Measurements from ENCODE around the gene KLHL30. TPM values are rescaled to one million over a fixed set of nuclear protein-coding genes. Genes with fewer than 3 reads are reported as not detected.

The KLHL30 gene
- total RNA-seq, 4 donors from 2014 or later, result 0.20 to 0.67 (median 0.38) TPM

DNA sequence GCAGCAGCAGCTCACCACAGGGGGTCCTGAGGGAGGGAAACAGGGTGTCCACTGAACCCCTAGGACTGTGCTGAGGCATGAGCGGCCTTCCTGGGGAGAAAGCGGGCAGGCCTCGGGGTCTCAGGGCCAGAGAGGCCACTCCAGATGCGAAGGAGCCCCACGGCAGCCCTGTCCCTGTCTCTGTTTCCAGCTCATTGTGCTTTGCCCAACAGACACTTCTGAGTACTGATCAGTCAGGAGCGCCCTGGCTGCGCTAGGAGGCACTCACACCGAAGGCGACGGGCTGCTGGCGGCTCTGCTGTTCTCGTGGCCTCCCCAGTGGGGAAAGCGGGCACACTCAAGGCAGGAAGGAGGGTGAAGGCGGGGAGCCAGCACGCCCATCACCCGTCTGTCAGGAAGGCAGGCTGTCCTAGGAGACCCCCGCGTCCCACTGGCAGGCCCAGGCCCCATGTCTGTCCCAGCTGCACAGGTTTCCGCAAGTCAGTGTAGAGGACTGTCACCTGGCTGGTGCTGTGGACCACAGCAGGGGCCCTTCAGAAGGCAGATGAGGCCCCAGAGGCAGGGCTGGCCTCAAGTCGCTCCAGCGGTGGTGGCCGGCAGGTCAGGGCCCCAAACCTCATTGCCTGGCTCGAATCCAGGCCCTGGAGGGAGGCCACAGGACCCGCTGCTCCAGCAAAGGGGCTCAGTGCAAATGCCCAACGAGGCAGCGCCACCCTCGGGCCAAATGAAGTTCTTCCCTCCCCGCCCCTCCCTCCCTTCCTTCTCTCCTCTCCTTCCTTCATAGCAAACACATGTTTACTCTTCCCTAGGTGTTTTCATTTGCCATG, 31.6 kb upstream of the KLHL30 start:
- DNase-seq, result no peak
- H3K9me3 ChIP-seq, result no peaks in the 10 kb centered on the region
- H3K4me1 ChIP-seq, result peaks cover 0 to 10% of the 10 kb centered on the region in 2 donors
- H3K27me3 ChIP-seq, result no peaks in the 10 kb centered on the region
- H3K36me3 ChIP-seq, result no peaks in the 10 kb centered on the region
- no peak overlapping the region for H3K27ac ChIP-seq
- no peak for TF ChIP-seq POLR2A (IDR thresholded peaks at IDR 0.05)
- TF ChIP-seq, protein P1, sequence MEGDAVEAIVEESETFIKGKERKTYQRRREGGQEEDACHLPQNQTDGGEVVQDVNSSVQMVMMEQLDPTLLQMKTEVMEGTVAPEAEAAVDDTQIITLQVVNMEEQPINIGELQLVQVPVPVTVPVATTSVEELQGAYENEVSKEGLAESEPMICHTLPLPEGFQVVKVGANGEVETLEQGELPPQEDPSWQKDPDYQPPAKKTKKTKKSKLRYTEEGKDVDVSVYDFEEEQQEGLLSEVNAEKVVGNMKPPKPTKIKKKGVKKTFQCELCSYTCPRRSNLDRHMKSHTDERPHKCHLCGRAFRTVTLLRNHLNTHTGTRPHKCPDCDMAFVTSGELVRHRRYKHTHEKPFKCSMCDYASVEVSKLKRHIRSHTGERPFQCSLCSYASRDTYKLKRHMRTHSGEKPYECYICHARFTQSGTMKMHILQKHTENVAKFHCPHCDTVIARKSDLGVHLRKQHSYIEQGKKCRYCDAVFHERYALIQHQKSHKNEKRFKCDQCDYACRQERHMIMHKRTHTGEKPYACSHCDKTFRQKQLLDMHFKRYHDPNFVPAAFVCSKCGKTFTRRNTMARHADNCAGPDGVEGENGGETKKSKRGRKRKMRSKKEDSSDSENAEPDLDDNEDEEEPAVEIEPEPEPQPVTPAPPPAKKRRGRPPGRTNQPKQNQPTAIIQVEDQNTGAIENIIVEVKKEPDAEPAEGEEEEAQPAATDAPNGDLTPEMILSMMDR (IDR thresholded peaks at IDR 0.05), result peak in 1 of 6 experiments; percentile 8
- H3K4me3 ChIP-seq (replicated peaks in 1 of 3), result no peak overlapping the region
- WGBS, 2 donors, result 70 to 84% methylated on average over 13 to 25 of the region's 28 CpGs
- intact Hi-C loops (cut with DNase I), result no loop called here

DNA sequence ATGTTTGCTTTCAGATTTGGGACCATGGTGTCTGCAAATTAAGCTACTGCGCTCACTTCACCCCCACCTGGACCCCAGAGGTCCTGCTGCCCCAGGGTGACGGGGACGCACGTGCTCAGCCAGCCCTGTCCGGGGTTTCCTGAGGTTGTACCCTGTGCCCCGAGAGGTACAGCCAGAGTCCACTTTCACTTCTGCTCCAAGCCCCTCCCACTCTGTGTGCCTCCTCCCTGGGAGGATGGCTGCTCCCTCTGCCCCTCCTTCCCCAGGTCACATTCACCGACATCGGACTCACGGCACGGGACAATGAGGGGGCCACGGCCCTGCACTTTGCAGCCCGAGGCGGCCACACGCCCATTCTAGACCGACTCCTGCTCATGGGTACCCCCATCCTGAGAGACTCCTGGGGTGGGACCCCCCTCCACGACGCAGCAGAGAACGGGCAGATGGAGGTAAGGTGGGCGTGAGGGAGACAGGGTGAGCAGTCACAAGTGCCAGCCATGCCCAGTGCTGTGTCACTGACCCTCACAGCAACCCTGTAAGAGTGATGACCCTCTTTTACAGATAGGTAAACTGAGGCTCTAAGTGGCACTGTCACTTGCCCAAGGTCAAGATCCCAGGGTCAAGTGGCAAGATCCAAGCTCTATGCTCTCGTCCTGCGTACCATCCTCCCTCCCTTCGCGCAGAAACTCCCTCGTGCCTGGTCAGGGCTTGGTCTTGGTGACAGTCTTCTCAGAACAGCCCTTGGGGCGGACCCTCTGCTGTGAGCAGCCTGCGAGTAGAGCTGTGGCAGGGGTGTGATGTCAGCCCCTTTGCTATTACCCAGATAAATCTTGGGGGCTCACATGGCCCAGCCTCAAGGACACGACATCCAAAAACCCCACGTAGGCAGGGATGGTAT, 30.7 kb upstream of the KLHL30 start:
- TF ChIP-seq POLR2A (IDR thresholded peaks at IDR 0.05), result no peak
- TF ChIP-seq, protein P1 (IDR thresholded peaks at IDR 0.05), result no peak
- Histone ChIP-seq H3K4me1 (peaks cover 0 to 8% of the 10 kb centered on the region in 2 donors), H3K9me3 (no peaks in the 10 kb centered on the region), H3K27me3 (no peaks in the 10 kb centered on the region), H3K36me3 (no peaks in the 10 kb centered on the region), H3K4me3 (replicated peaks in 1 of 3) (no peak overlapping the region), H3K27ac (no peak overlapping the region)
- intact Hi-C loops (cut with DNase I), result no loop called here
- DNase-seq, result peak in 1 of 2 donors; percentile 0
- WGBS, 2 donors, result 85 to 93% methylated on average over 28 of the region's 28 CpGs

DNA sequence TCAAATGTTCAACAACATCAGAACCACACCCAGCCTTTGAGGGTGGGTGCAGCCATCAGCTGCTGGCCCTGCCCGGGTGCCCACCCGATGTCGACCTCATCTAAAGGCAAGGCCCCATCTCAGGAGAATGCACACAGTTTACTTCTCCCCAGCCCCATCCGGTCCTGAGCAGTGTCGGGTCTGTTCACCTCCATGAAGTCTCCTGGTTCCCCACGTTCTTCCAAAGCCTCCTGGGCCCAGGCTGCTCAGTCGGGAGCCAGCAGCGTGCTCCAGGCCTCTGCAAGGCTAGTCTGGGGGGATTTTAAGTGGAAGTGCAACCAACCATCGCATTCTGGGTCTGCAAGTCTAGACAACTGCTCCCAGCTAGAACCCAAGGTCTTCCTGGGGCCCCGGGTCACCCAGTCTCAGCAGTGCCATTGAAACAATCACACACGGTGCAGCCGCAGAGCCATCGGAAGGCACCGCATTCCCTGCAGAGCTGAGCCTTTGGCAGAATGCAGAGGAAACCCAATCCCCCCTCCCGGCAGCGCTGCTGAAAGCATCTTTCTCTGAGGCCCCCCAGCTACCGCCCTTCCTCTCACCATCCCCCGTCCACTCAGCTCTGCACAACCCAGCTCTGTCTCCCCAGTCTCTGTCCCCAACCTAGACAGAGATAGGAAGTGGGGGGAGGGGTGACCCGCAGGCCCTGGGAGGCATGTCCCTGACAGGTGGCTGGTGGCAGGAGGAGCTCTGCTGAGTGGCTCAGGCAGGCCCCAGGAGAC, 29.9 kb upstream of the KLHL30 start:
- DNase-seq, result peak; percentile 64 to 72
- intact Hi-C loops (cut with DNase I), result no loop called here

DNA sequence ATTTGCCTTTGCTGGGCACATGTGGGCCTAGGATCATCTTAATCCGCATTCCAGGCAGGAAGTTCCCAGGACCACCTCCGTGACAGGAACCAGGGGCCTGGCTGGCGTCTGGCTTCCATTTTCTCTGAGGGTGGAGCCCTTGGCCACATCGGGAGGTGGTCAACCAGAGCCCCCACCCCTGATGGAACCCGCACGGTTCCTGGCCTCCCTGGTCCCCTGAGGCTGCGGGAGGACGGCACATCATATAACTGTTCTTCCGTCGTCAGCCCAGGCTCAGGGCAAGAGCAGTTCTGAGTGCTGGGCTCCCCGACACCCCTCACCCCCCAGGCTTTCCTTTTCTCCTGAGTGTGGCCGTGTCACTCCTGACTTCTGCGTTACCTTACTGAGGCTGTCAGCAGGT, 24.9 kb upstream of the KLHL30 start:
- no peak overlapping the region for H3K4me3 ChIP-seq (replicated peaks in 1 of 3)
- no peaks in the 10 kb centered on the region for H3K27me3 ChIP-seq
- no peaks in the 10 kb centered on the region for H3K36me3 ChIP-seq
- TF ChIP-seq POLR2A (IDR thresholded peaks at IDR 0.05), result no peak
- TF ChIP-seq, protein P1 (IDR thresholded peaks at IDR 0.05), result no peak
- intact Hi-C loops (cut with DNase I), result no loop called here
- no peak overlapping the region for H3K27ac ChIP-seq
- peaks cover 0 to 8% of the 10 kb centered on the region in 2 donors for H3K4me1 ChIP-seq
- 87 to 92% methylated on average over 12 of the region's 13 CpGs for WGBS, 2 donors
- DNase-seq, result no peak
- H3K9me3 ChIP-seq, result no peaks in the 10 kb centered on the region

More for the DNA sequence above, 29.9 kb upstream of the KLHL30 start:
- no peaks in the 10 kb centered on the region for H3K27me3 ChIP-seq
- H3K36me3 ChIP-seq, result no peaks in the 10 kb centered on the region
- no peaks in the 10 kb centered on the region for H3K9me3 ChIP-seq
- 54 to 63% methylated on average over 14 to 19 of the region's 19 CpGs for WGBS, 2 donors
- no peak for TF ChIP-seq POLR2A (IDR thresholded peaks at IDR 0.05)
- TF ChIP-seq, protein P1 (IDR thresholded peaks at IDR 0.05), result no peak
- H3K27ac ChIP-seq, result peak overlapping the region in 1 of 3 donors; percentile 10
- H3K4me1 ChIP-seq, result peaks cover 0 to 8% of the 10 kb centered on the region in 2 donors
- no peak overlapping the region for H3K4me3 ChIP-seq (replicated peaks in 1 of 3)
